ENCODE results near the gene ATP8B4.

GRCh38 chr15:50113992-50114780, 4.8 kb downstream of the ATP8B4 start:
- TF ChIP-seq CTCF (IDR thresholded peaks at IDR 0.05) (no peak), POLR2A (IDR thresholded peaks at IDR 0.05) (no peak), POLR2AphosphoS5 (IDR thresholded peaks at IDR 0.05; ENCODE audit: insufficient read depth in 1 of 2, low read depth in 1 of 2) (no peak)
